Measurements from ENCODE around the gene UBE2H.

DNA sequence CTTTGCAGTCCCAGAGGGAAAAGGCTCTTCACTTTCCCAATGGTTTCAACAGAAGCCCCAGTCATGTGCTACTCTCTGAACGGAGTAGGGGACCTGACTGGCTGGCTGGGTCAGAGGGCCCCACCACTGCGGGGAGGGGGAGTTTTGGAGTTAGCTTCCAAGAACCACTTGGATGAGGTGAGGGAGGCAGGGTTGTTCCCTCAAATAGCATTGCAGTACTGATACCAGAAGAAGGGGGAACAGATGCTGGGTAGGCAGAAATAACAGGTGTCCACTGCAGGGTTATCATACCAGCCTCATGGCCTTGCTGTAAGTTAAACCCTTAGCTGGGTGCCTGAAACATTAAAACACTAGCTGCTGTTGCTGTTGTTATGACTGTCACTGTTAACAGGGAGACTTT, 131.3 kb downstream of the UBE2H start:
- TF ChIP-seq YY1 (IDR thresholded peaks at IDR 0.05) (no peak), JUND (IDR thresholded peaks at IDR 0.05) (no peak), GABPA (IDR thresholded peaks at IDR 0.05 in 1 of 2, conservative IDR thresholded peaks at IDR 0.05 in 1 of 2) (no peak), TAF1 (conservative IDR thresholded peaks at IDR 0.05) (no peak), RAD21 (IDR thresholded peaks at IDR 0.05) (no peak)
- TF ChIP-seq, protein P1, sequence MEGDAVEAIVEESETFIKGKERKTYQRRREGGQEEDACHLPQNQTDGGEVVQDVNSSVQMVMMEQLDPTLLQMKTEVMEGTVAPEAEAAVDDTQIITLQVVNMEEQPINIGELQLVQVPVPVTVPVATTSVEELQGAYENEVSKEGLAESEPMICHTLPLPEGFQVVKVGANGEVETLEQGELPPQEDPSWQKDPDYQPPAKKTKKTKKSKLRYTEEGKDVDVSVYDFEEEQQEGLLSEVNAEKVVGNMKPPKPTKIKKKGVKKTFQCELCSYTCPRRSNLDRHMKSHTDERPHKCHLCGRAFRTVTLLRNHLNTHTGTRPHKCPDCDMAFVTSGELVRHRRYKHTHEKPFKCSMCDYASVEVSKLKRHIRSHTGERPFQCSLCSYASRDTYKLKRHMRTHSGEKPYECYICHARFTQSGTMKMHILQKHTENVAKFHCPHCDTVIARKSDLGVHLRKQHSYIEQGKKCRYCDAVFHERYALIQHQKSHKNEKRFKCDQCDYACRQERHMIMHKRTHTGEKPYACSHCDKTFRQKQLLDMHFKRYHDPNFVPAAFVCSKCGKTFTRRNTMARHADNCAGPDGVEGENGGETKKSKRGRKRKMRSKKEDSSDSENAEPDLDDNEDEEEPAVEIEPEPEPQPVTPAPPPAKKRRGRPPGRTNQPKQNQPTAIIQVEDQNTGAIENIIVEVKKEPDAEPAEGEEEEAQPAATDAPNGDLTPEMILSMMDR (IDR thresholded peaks at IDR 0.05; ENCODE audit: low read depth, low read length, missing input control) = no peak
- TF ChIP-seq, protein P2, sequence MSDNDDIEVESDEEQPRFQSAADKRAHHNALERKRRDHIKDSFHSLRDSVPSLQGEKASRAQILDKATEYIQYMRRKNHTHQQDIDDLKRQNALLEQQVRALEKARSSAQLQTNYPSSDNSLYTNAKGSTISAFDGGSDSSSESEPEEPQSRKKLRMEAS (IDR thresholded peaks at IDR 0.05) = no peak
- TF ChIP-seq, protein P3, sequence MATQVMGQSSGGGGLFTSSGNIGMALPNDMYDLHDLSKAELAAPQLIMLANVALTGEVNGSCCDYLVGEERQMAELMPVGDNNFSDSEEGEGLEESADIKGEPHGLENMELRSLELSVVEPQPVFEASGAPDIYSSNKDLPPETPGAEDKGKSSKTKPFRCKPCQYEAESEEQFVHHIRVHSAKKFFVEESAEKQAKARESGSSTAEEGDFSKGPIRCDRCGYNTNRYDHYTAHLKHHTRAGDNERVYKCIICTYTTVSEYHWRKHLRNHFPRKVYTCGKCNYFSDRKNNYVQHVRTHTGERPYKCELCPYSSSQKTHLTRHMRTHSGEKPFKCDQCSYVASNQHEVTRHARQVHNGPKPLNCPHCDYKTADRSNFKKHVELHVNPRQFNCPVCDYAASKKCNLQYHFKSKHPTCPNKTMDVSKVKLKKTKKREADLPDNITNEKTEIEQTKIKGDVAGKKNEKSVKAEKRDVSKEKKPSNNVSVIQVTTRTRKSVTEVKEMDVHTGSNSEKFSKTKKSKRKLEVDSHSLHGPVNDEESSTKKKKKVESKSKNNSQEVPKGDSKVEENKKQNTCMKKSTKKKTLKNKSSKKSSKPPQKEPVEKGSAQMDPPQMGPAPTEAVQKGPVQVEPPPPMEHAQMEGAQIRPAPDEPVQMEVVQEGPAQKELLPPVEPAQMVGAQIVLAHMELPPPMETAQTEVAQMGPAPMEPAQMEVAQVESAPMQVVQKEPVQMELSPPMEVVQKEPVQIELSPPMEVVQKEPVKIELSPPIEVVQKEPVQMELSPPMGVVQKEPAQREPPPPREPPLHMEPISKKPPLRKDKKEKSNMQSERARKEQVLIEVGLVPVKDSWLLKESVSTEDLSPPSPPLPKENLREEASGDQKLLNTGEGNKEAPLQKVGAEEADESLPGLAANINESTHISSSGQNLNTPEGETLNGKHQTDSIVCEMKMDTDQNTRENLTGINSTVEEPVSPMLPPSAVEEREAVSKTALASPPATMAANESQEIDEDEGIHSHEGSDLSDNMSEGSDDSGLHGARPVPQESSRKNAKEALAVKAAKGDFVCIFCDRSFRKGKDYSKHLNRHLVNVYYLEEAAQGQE (IDR thresholded peaks at IDR 0.05) = no peak
